OCI-LY7 (cell line): ENCODE results near the gene KRTAP12-2.

Experiments
- EZH2phosphoT487 ChIP-seq: fragments of 200-600 bp; sonication (generic); IDR thresholded peaks from 2 replicates; pipeline ENCODE4 v1.6.1; 2018; ENCODE audit warnings: low read depth, borderline replicate concordance, mild to moderate bottlenecking, mixed run types, antibody characterized with exemption, low read length, moderate library complexity, mixed read lengths
- TF ChIP-seq, protein P1 (sequence below): fragments of 200-600 bp; sonication (generic); conservative IDR thresholded peaks from 2 replicates; pipeline ENCODE4 v1.5.1; 2014; ENCODE audit warnings: mild to moderate bottlenecking, antibody characterized with exemption, low read length, moderate library complexity, mixed read lengths

DNA sequence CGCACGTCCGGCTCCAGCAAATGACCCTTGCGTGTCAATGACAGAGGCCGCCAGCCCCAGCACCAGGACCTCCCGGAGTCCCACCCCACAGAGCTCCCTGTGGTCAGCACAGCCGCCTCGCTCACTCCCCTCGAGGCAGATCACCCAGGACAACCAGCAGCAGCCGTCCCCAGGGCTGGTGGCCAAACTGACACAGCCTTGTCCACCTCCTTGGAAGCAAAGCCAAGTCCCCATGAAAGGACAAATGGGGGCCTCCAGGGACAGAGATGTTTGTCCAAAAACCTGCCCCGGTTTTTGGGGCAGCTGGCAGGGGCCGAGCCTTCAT is 27.4 kb downstream of the KRTAP12-2 start:
- TF ChIP-seq, protein P1, sequence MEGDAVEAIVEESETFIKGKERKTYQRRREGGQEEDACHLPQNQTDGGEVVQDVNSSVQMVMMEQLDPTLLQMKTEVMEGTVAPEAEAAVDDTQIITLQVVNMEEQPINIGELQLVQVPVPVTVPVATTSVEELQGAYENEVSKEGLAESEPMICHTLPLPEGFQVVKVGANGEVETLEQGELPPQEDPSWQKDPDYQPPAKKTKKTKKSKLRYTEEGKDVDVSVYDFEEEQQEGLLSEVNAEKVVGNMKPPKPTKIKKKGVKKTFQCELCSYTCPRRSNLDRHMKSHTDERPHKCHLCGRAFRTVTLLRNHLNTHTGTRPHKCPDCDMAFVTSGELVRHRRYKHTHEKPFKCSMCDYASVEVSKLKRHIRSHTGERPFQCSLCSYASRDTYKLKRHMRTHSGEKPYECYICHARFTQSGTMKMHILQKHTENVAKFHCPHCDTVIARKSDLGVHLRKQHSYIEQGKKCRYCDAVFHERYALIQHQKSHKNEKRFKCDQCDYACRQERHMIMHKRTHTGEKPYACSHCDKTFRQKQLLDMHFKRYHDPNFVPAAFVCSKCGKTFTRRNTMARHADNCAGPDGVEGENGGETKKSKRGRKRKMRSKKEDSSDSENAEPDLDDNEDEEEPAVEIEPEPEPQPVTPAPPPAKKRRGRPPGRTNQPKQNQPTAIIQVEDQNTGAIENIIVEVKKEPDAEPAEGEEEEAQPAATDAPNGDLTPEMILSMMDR: no peak
- TF ChIP-seq EZH2phosphoT487: no peak
